ENCODE data around the gene RNF123.

DNA sequence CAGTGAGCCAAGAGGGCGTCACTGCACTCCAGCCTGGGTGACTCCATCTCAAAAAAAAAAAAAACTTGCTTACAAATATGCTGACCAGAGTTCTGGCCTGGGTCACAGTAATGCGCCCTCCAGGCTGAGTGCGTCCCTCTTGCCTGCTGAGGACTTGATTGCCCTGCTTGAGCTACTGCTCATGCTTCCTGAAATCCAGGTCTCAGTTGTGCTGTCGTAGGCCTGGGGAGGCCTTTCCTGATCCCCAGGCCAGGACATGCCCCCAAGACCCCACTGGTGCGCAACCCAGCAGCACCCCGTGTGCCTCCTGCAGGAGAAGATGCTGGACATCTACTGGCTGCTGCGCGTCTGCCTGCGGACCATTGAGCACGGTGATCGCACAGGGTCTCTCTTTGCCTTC lies 22.8 kb downstream of the RNF123 start:
- TF ChIP-seq, protein P1, sequence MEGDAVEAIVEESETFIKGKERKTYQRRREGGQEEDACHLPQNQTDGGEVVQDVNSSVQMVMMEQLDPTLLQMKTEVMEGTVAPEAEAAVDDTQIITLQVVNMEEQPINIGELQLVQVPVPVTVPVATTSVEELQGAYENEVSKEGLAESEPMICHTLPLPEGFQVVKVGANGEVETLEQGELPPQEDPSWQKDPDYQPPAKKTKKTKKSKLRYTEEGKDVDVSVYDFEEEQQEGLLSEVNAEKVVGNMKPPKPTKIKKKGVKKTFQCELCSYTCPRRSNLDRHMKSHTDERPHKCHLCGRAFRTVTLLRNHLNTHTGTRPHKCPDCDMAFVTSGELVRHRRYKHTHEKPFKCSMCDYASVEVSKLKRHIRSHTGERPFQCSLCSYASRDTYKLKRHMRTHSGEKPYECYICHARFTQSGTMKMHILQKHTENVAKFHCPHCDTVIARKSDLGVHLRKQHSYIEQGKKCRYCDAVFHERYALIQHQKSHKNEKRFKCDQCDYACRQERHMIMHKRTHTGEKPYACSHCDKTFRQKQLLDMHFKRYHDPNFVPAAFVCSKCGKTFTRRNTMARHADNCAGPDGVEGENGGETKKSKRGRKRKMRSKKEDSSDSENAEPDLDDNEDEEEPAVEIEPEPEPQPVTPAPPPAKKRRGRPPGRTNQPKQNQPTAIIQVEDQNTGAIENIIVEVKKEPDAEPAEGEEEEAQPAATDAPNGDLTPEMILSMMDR (IDR thresholded peaks at IDR 0.05) = no peak
- no peak for TF ChIP-seq POLR2A (IDR thresholded peaks at IDR 0.05; ENCODE audit: low read depth)
- TF ChIP-seq POLR2AphosphoS5 (IDR thresholded peaks at IDR 0.05) = no peak

All from esophagus muscularis mucosa (tissue), 3 donors.